Trophoblast cell (in vitro differentiated cells and primary cell): ENCODE data around the gene SLC5A3.

ENCODE experiments used
- DNase-seq, 2 donors: peaks; one replicate each; pipeline ENCODE4 v3.0.0-alpha.2; 2016
- H2AFZ ChIP-seq: 2 replicates; pipeline ENCODE4 v1.6.1; 2013; ENCODE audit warnings: low read length, moderate library complexity, mild to moderate bottlenecking; ENCODE audit not compliant: insufficient read depth, poor library complexity
- H2AK5ac ChIP-seq: 2 replicates; pipeline ENCODE4 v1.6.1; 2013; ENCODE audit warnings: mild to moderate bottlenecking, low read length
- H2BK120ac ChIP-seq: 2 replicates; pipeline ENCODE4 v1.6.1; 2013; ENCODE audit warnings: low read length, mild to moderate bottlenecking, moderate library complexity; ENCODE audit not compliant: insufficient read depth, poor library complexity
- H2BK12ac ChIP-seq: 2 replicates; pipeline ENCODE4 v1.6.1; 2013; ENCODE audit warnings: mild to moderate bottlenecking, low read length, moderate library complexity
- H2BK5ac ChIP-seq: 2 replicates; pipeline ENCODE4 v1.6.1; 2013; ENCODE audit warnings: low read length, low read depth, moderate library complexity, mild to moderate bottlenecking; ENCODE audit not compliant: poor library complexity
- H3K14ac ChIP-seq: 2 replicates; pipeline ENCODE4 v1.6.1; 2013; ENCODE audit warnings: mild to moderate bottlenecking, low read length
- H3K18ac ChIP-seq: 2 replicates; pipeline ENCODE4 v1.6.1; 2013; ENCODE audit warnings: mild to moderate bottlenecking, low read length
- H3K23ac ChIP-seq: 2 replicates; pipeline ENCODE4 v1.6.1; 2013; ENCODE audit warnings: low read length
- H3K27ac ChIP-seq: 2 replicates; pipeline ENCODE4 v1.5.1; 2013; ENCODE audit warnings: low read depth, mild to moderate bottlenecking, inconsistent platforms, low read length, moderate library complexity
- H3K27me3 ChIP-seq: 2 replicates; pipeline ENCODE4 v1.6.1; 2013; ENCODE audit warnings: inconsistent platforms, mild to moderate bottlenecking, low read length, moderate library complexity; ENCODE audit not compliant: insufficient read depth
- H3K36me3 ChIP-seq, 2 experiments: 1 replicate in 1 of 2; 2 replicates in 1 of 2; pipeline ENCODE4 v1.6.1; 2013; ENCODE audit warnings: low read length in 2 of 2, mild to moderate bottlenecking in 2 of 2, moderate library complexity in 1 of 2; ENCODE audit not compliant: insufficient read depth in 2 of 2, control insufficient read depth in 1 of 2
- H3K4ac ChIP-seq: 2 replicates; pipeline ENCODE4 v1.6.1; 2013; ENCODE audit warnings: low read depth, mild to moderate bottlenecking, low read length, moderate library complexity
- H3K4me1 ChIP-seq, 2 experiments: 1 replicate in 1 of 2; 2 replicates in 1 of 2; pipeline ENCODE4 v1.6.1; 2013; ENCODE audit warnings: low read length in 2 of 2, mild to moderate bottlenecking in 2 of 2, moderate library complexity in 1 of 2; ENCODE audit not compliant: insufficient read depth in 2 of 2, control insufficient read depth in 1 of 2
- H3K4me2 ChIP-seq: 2 replicates; pipeline ENCODE4 v1.6.1; 2013; ENCODE audit warnings: inconsistent platforms, mild to moderate bottlenecking, low read length, moderate library complexity
- H3K4me3 ChIP-seq: 2 replicates; pipeline ENCODE4 v1.5.1; 2013; ENCODE audit warnings: mild to moderate bottlenecking, low read depth, low read length, inconsistent platforms
- H3K79me1 ChIP-seq: one replicate; pipeline ENCODE4 v1.6.1; 2013; ENCODE audit warnings: low read length
- H3K79me2 ChIP-seq: 2 replicates; pipeline ENCODE4 v1.6.1; 2013; ENCODE audit warnings: low read length, mild to moderate bottlenecking; ENCODE audit not compliant: control insufficient read depth, insufficient read depth, poor library complexity
- H3K9ac ChIP-seq: 2 replicates; pipeline ENCODE4 v1.6.1; 2013; ENCODE audit warnings: mild to moderate bottlenecking, low read length
- H3K9me3 ChIP-seq: 2 replicates; pipeline ENCODE4 v1.6.1; 2013; ENCODE audit warnings: low read depth, mild to moderate bottlenecking, control low read depth, inconsistent platforms, low read length; ENCODE audit not compliant: insufficient read depth
- H4K12ac ChIP-seq: 2 replicates; pipeline ENCODE4 v1.6.1; 2013; ENCODE audit warnings: low read depth, mild to moderate bottlenecking, low read length, moderate library complexity
- H4K8ac ChIP-seq: 2 replicates; pipeline ENCODE4 v1.6.1; 2013; ENCODE audit warnings: low read depth, mild to moderate bottlenecking, low read length, moderate library complexity
- H4K91ac ChIP-seq: one replicate; pipeline ENCODE4 v1.6.1; 2013; ENCODE audit warnings: low read depth, mild to moderate bottlenecking, low read length, moderate library complexity
- WGBS: extraction: QIAGEN DNeasy Blood & Tissue Kit; methylation state at CpG from one replicate; pipeline ENCODE4 v1.1.7; 2013; ENCODE audit warnings: missing lambda C conversion rate; ENCODE audit not compliant: insufficient read length, insufficient coverage; ENCODE audit errors: extremely low coverage; 5-methylcytosine and 5-hydroxymethylcytosine counted together

SLC5A3 gene

DNA sequence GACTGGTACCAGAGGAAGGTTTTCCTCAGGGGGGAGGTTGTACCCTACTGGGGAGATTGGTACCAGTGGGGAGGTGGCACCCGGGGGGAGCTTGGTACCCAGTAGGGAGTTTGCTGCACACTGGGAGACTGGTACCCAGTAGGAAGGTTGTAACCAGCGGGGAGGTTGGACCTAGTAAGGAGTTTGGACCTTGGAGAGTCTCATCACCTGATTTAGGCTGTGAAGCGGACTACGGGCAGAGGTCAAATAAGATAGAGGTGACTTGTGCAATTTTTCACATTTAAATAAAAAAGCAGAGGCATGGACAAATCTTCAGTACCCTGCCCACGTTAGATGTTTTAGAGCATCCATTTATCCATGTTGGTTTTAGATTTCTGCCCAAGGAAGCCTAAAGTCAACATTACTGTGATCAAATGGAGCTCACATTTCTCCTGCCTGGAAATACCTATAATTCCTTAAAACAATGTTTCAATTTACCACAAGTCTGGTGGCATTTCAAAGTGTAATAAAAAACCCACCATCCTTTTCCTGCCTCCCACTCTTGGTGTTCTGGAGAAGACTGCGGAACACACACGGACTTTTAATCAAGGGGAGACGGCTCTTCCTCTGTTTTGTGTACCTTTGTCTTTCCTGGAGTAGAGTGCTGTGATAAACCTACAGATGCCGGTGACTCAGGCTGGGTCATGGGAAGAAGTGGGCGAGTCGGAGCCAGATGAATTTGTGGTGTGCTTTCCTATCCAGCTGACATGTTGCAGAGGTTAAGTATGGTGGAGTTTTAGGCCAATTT is 36.2 kb upstream of the SLC5A3 start:
- Histone ChIP-seq H4K12ac (no peak overlapping the region), H3K36me3 (no peaks in the 10 kb centered on the region), H2BK120ac (no peak overlapping the region), H4K91ac (no peak overlapping the region), H3K4me1 (peaks cover 0 to 8% of the 10 kb centered on the region in 2 experiments), H3K79me1 (no peaks in the 10 kb centered on the region), H3K18ac (no peak overlapping the region), H2AFZ (no peak overlapping the region), H3K4me2 (no peak overlapping the region), H3K23ac (no peak overlapping the region), H3K9me3 (no peaks in the 10 kb centered on the region), H2AK5ac (no peak overlapping the region), H3K79me2 (no peaks in the 10 kb centered on the region), H3K27ac (no peak overlapping the region), H2BK5ac (no peak overlapping the region), H3K4ac (no peak overlapping the region), H2BK12ac (no peak overlapping the region), H3K9ac (no peak overlapping the region), H3K27me3 (no peaks in the 10 kb centered on the region), H3K14ac (no peak overlapping the region), H4K8ac (no peak overlapping the region), H3K4me3 (no peak overlapping the region)
- no CpG with 5 or more reads among the region's 11 CpGs for WGBS
- no peak for DNase-seq

DNA sequence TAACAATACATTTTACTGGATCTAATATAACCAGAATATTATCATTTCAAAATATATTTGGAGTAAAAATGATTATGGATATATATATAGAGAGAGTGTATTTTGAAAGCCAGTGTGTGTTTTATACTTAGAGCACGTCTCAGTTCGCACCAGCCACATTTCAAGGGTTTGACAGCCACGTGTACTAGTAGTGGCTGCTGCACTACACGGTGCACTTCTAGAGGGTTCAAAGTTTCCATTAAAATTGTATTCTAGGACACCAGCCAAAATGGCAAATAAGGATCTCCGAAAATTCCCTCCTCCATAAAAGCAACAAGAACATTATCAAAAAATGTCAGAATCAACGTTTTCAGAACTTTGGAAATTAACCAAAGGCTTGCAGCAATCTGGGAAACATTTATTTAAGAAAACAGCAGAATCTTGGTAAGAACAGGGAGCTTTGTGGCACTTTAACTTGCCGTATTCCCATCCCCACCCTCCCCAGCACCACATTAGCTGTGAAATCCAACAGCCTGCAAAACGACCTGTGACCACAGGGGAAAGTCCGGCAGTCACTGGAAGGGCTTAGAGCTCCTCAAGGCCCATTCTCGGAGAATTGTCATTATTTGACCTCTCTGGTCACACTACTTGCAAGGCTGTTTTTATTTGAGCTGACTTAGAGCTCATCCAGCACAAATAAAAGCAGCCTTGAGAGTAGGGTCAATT is 33.5 kb upstream of the SLC5A3 start:
- Histone ChIP-seq H3K79me1 (no peaks in the 10 kb centered on the region), H4K12ac (no peak overlapping the region), H2BK12ac (no peak overlapping the region), H4K8ac (no peak overlapping the region), H3K79me2 (no peaks in the 10 kb centered on the region), H3K4me2 (no peak overlapping the region), H3K14ac (no peak overlapping the region), H3K18ac (no peak overlapping the region), H3K27me3 (no peaks in the 10 kb centered on the region), H4K91ac (no peak overlapping the region), H3K27ac (no peak overlapping the region), H2AK5ac (no peak overlapping the region), H3K4me1 (peaks cover 0 to 6% of the 10 kb centered on the region in 2 experiments), H3K9me3 (no peaks in the 10 kb centered on the region), H2BK5ac (no peak overlapping the region), H3K9ac (no peak overlapping the region), H2BK120ac (no peak overlapping the region), H3K36me3 (no peaks in the 10 kb centered on the region), H3K4ac (no peak overlapping the region), H3K4me3 (no peak overlapping the region), H3K23ac (no peak overlapping the region), H2AFZ (no peak overlapping the region)
- WGBS, result no CpG with 5 or more reads among the region's 10 CpGs
- DNase-seq, result no peak

DNA sequence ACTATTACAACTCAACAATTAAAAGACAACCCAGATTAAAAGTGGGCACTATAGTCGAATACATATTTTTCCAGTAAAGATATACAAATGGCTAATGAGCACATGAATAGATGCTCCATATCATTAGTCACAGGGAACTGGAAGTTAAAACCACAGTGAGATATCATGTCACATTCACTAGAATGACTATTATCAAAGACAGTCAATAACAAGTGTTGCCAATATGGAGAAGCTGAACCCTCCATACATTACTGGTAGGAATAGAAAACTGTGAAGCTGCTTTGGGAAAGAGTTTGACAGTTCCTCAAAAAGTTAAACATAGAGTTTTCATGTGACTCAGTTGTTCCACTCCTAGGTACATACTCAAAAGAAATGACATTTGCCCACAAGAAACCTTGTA is 30.6 kb upstream of the SLC5A3 start:
- H3K4me3 ChIP-seq, result no peak overlapping the region
- no CpG with 5 or more reads among the region's 1 CpG for WGBS
- DNase-seq, result no peak
- no peak overlapping the region for H3K14ac ChIP-seq
- H4K12ac ChIP-seq, result no peak overlapping the region
- H4K91ac ChIP-seq, result no peak overlapping the region
- H3K4ac ChIP-seq, result no peak overlapping the region
- H3K9ac ChIP-seq, result no peak overlapping the region
- H2BK12ac ChIP-seq, result no peak overlapping the region
- H3K4me2 ChIP-seq, result no peak overlapping the region
- H4K8ac ChIP-seq, result no peak overlapping the region
- no peak overlapping the region for H2BK120ac ChIP-seq
- no peak overlapping the region for H2AK5ac ChIP-seq
- peaks cover 0 to 2% of the 10 kb centered on the region in 2 experiments for H3K4me1 ChIP-seq
- H2AFZ ChIP-seq, result no peak overlapping the region
- no peak overlapping the region for H3K23ac ChIP-seq
- H3K27me3 ChIP-seq, result no peaks in the 10 kb centered on the region
- H3K79me1 ChIP-seq, result no peaks in the 10 kb centered on the region
- H3K79me2 ChIP-seq, result no peaks in the 10 kb centered on the region
- no peaks in the 10 kb centered on the region for H3K36me3 ChIP-seq
- no peaks in the 10 kb centered on the region for H3K9me3 ChIP-seq
- H2BK5ac ChIP-seq, result no peak overlapping the region
- H3K27ac ChIP-seq, result no peak overlapping the region
- H3K18ac ChIP-seq, result no peak overlapping the region

DNA sequence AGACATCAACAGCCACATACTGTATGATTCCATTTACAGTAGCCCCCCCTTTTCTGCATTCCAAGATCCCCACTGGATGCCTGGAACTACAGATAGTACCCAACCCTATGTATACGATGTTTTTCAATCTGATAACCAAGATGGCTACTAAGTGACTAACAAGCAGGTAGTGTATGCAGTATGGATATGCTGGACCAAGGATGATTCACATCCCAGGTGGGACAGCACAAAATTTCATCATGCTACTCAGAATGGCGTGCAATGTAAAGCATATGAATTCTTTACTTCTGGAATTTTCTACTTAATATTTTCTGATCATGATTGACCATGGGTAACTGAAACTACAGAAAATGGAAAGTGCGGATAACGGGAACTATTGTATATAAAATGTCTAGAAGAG is 30.0 kb upstream of the SLC5A3 start:
- no peak overlapping the region for H3K18ac ChIP-seq
- no peak overlapping the region for H3K4me3 ChIP-seq
- no peaks in the 10 kb centered on the region for H3K79me2 ChIP-seq
- no peak overlapping the region for H2BK120ac ChIP-seq
- H3K23ac ChIP-seq, result no peak overlapping the region
- no peak overlapping the region for H3K9ac ChIP-seq
- no peak overlapping the region for H4K91ac ChIP-seq
- no peaks in the 10 kb centered on the region for H3K36me3 ChIP-seq
- whole genome bisulfite sequencing, result no CpG with 5 or more reads among the region's 4 CpGs
- H3K4me1 ChIP-seq, result no peaks in the 10 kb centered on the region
- no peak overlapping the region for H3K14ac ChIP-seq
- H3K9me3 ChIP-seq, result no peaks in the 10 kb centered on the region
- DNase-seq, result peak; percentile 73 to 82
- H3K27me3 ChIP-seq, result no peaks in the 10 kb centered on the region
- H2BK12ac ChIP-seq, result no peak overlapping the region
- H3K4ac ChIP-seq, result no peak overlapping the region
- H2AK5ac ChIP-seq, result no peak overlapping the region
- no peak overlapping the region for H3K4me2 ChIP-seq
- H4K8ac ChIP-seq, result no peak overlapping the region
- H3K79me1 ChIP-seq, result no peaks in the 10 kb centered on the region
- H2BK5ac ChIP-seq, result no peak overlapping the region
- no peak overlapping the region for H4K12ac ChIP-seq
- no peak overlapping the region for H2AFZ ChIP-seq
- no peak overlapping the region for H3K27ac ChIP-seq
